ENCODE data around the gene GPR17. TPM values are rescaled to one million over a fixed set of nuclear protein-coding genes. Genes with fewer than 3 reads are reported as not detected.
A peak's percentile ranks its signal among the peaks of the same experiment; 100 is the strongest.

GPR17 gene
- total and polyA plus RNA-seq, 8 donors, result 0.35 to 1.9 TPM; not detected in 6

DNA sequence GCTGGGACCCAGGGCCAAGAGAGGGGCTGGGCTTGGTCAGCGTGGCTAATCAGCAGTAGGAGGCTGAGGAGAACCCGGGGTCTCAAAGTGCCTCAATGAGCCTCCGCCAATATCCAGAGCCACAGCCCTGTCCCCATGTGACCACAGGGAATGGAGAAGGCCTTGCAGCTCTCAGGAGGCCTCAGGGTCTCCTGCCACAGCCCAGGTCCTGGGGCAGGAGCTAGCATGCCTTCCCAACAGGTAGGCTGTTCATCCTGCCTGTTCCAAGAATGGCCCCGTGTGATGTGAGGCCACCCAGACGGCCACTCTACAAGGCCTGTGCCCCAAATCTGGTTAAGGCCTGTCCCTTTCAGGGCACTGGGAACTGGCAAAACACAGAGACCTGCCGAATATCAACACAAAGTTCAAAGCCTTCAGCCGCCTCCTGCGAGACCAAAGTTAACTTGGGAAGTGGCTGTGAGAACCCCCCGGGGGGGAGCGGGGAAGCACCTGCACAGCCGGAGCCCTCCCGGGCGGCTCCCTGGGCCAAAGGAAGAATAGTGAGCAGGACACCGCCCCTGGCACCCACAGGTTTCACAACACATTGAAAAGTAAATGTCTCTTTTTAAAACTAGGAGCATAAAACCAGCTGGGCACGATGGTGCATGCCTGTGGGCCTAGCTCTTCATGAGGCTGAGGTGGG lies 33.9 kb downstream of the GPR17 start:
- 89 to 93% methylated on average over 15 of the region's 15 CpGs for WGBS, 2 donors
- intact Hi-C loops (cut with DNase I), result no loop called here
- no peaks in the 10 kb centered on the region for H3K36me3 ChIP-seq
- no peak for DNase-seq
- no peak for FAIRE-seq
- no peak for ATAC-seq
- H3K27ac ChIP-seq, result no peak overlapping the region
- peaks cover 5% of the 10 kb centered on the region in 3 donors for H3K4me1 ChIP-seq
- no peaks in the 10 kb centered on the region for H3K9me3 ChIP-seq
- TF ChIP-seq CTCF (IDR thresholded peaks at IDR 0.05), result no peak
- H3K27me3 ChIP-seq, result no peaks in the 10 kb centered on the region
- H3K4me3 ChIP-seq, result no peak overlapping the region

GRCh38 chr2:127680706-127681287 lies 34.8 kb downstream of the GPR17 start:
- FAIRE-seq, result no peak
- intact Hi-C loops (cut with DNase I), result no loop called here
- no peak overlapping the region for H3K4me3 ChIP-seq
- no peaks in the 10 kb centered on the region for H3K27me3 ChIP-seq
- 87 to 88% methylated on average over 19 of the region's 19 CpGs for WGBS, 2 donors
- ATAC-seq, result no peak
- DNase-seq, result no peak
- no peaks in the 10 kb centered on the region for H3K9me3 ChIP-seq
- H3K36me3 ChIP-seq, result no peaks in the 10 kb centered on the region
- no peak for TF ChIP-seq CTCF (IDR thresholded peaks at IDR 0.05)
- H3K27ac ChIP-seq, result no peak overlapping the region
- peaks cover 3 to 5% (median 5%) of the 10 kb centered on the region in 3 donors for H3K4me1 ChIP-seq

DNA sequence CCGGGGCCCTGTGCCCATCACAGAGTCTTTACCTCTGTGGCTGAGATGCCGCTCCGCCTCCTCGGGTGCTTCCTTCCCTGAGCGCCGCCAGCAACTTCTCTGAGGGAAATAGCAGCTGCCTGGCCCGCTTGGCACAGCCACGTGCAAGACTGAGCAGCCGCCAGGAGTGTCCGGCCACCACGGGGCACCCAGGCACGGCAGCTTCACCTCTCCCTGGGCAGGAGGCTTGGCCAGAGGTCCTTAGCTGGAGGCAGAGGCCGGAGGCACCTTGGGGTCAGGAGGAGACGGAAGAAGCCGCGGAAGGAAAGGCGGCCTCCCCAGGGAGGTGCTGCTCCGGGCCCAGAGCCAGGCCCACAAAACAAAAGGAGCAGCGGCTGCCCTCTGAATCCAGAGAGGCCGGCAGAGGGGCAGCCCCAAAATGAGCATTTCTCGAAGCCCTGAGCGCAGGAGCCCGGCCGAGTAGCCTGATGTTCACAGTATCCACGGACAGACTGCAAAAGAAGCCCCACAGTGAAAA lies 35.4 kb downstream of the GPR17 start:
- FAIRE-seq (no peak), ATAC-seq (no peak), DNase-seq (peak in 1 of 6 donors; percentile 63)
- Histone ChIP-seq H3K9me3 (no peaks in the 10 kb centered on the region), H3K27me3 (no peaks in the 10 kb centered on the region), H3K4me3 (no peak overlapping the region), H3K36me3 (no peaks in the 10 kb centered on the region), H3K27ac (no peak overlapping the region), H3K4me1 (peaks cover 0 to 5% (median 5%) of the 10 kb centered on the region in 3 donors)
- 74 to 80% methylated on average over 25 of the region's 25 CpGs for WGBS, 2 donors
- intact Hi-C loops (cut with DNase I), result no loop called here
- TF ChIP-seq CTCF (IDR thresholded peaks at IDR 0.05), result no peak

- FAIRE-seq (no peak), DNase-seq (no peak), ATAC-seq (no peak)
- 81 to 86% methylated on average over 6 of the region's 6 CpGs for WGBS, 2 donors
- Histone ChIP-seq H3K4me3 (no peak overlapping the region), H3K36me3 (no peaks in the 10 kb centered on the region), H3K9me3 (no peaks in the 10 kb centered on the region), H3K27me3 (no peaks in the 10 kb centered on the region), H3K27ac (no peak overlapping the region), H3K4me1 (peaks cover 0 to 5% (median 5%) of the 10 kb centered on the region in 3 donors)
- no peak for TF ChIP-seq CTCF (IDR thresholded peaks at IDR 0.05)
- intact Hi-C loops (cut with DNase I), result no loop called here
Measured at GRCh38 chr2:127681976-127682857, 36.3 kb downstream of the GPR17 start.
